K562 (cell line): ENCODE measurements around the gene EMP2. TPM values are rescaled to one million over a fixed set of nuclear protein-coding genes. Genes with fewer than 3 reads are reported as not detected.

Experiments used
- ARID2 ChIP-seq: fragments of 450-650 bp; IDR thresholded peaks from 2 replicates; pipeline ENCODE4 v1.6.1; 2017; ENCODE audit warnings: antibody characterized with exemption, mild to moderate bottlenecking
- BHLHE40 ChIP-seq: IDR thresholded peaks from 2 replicates; pipeline ENCODE4 v1.6.1; 2011; ENCODE audit warnings: low read length, improper control_type of control experiment
- CBFA2T2 ChIP-seq: fragments of 450-650 bp; conservative IDR thresholded peaks from 2 replicates; pipeline ENCODE4 v1.6.1; 2017; ENCODE audit warnings: mild to moderate bottlenecking
- FOXJ3 ChIP-seq: sonication (generic); formaldehyde crosslinking; IDR thresholded peaks from 2 replicates; pipeline ENCODE4 v1.4.0; 2020; ENCODE audit warnings: mild to moderate bottlenecking, missing genetic modification reagents
- GATA2 ChIP-seq: sonication (generic); formaldehyde crosslinking; IDR thresholded peaks from 2 replicates; pipeline ENCODE4 v1.4.0; 2020; ENCODE audit warnings: mild to moderate bottlenecking, missing genetic modification reagents
- GTF2A2 ChIP-seq: IDR thresholded peaks from 2 replicates; pipeline ENCODE4 v1.6.1; 2016; ENCODE audit warnings: mild to moderate bottlenecking, missing genetic modification characterization, missing compliant biosample characterization
- KLF16 ChIP-seq: IDR thresholded peaks from 2 replicates; pipeline ENCODE4 v1.6.1; 2016; ENCODE audit warnings: antibody characterized with exemption
- MEIS2 ChIP-seq: fragments of 450-650 bp; IDR thresholded peaks from 2 replicates; pipeline ENCODE4 v1.6.1; 2014; ENCODE audit warnings: mild to moderate bottlenecking; ENCODE audit not compliant: partially characterized antibody
- MYBL2 ChIP-seq, 2 experiments: fragments of 450-650 bp in 1 of 2; sonication (generic) in 1 of 2; formaldehyde crosslinking in 1 of 2; IDR thresholded peaks; 2 replicates each; pipeline versions ENCODE4 v1.6.1 to v1.8.1; 2017 to 2022; ENCODE audit warnings: borderline replicate concordance in 1 of 2, inconsistent platforms in 1 of 2, low read depth in 1 of 2, mild to moderate bottlenecking in 1 of 2, missing genetic modification reagents in 1 of 2, moderate library complexity in 1 of 2
- PCBP1 ChIP-seq: fragments of 200-400 bp; formaldehyde crosslinking; IDR thresholded peaks from 2 replicates; pipeline ENCODE4 v1.6.1; 2018; ENCODE audit warnings: mild to moderate bottlenecking, low read depth, low read length; ENCODE audit not compliant: poor library complexity, severe bottlenecking
- RBM14 ChIP-seq: fragments of 200-400 bp; formaldehyde crosslinking; IDR thresholded peaks from 2 replicates; pipeline ENCODE4 v1.6.1; 2018; ENCODE audit warnings: low read depth, mild to moderate bottlenecking, low read length, moderate library complexity, borderline replicate concordance; ENCODE audit not compliant: insufficient read depth
- SNIP1 ChIP-seq: fragments of 450-650 bp; IDR thresholded peaks from 2 replicates; pipeline ENCODE4 v1.7.1; 2017; ENCODE audit warnings: low read depth, mild to moderate bottlenecking
- SRSF7 ChIP-seq: fragments of 200-400 bp; formaldehyde crosslinking; optimal IDR thresholded peaks from 2 replicates; pipeline ENCODE3; 2017; ENCODE audit warnings: mild to moderate bottlenecking, low read depth, low read length
- U2AF1 ChIP-seq: fragments of 200-400 bp; formaldehyde crosslinking; optimal IDR thresholded peaks from 2 replicates; pipeline ENCODE3; 2017; ENCODE audit warnings: mild to moderate bottlenecking, low read depth, low read length, moderate library complexity
- ZBTB17 ChIP-seq: fragments of 450-650 bp; formaldehyde crosslinking; IDR thresholded peaks from 2 replicates; pipeline ENCODE4 v1.4.0; 2020; ENCODE audit warnings: mild to moderate bottlenecking
- ZNF311 ChIP-seq: fragments of 250-450 bp; sonication (Bioruptor Pico); IDR thresholded peaks from 2 replicates; pipeline ENCODE4 v1.4.0; 2020; ENCODE audit warnings: mild to moderate bottlenecking, moderate library complexity
- ZNF764 ChIP-seq: fragments of 250-450 bp; sonication (Bioruptor Pico); IDR thresholded peaks from 2 replicates; pipeline ENCODE4 v1.4.0; 2020; ENCODE audit warnings: low read depth, mild to moderate bottlenecking, moderate library complexity
- polyA plus RNA-seq, 8 experiments: library from polyadenylated mRNA; depleted of rRNA in 4 of 8; stranded (reverse) in 5 of 8; unstranded in 3 of 8; fragments of >200 nt; fragmentation: Nextera tagmentation in 2 of 8; fragmentation: Illumina TruSeq in 1 of 8; extraction: Ambion mirVana in 2 of 8; extraction: Trizol in 1 of 8; gene quantifications; 2 replicates each; pipeline versions ENCODE4 v1.2.1 to v1.2.3, GENCODE V29; 2011 to 2014; ENCODE audit warnings: inconsistent platforms in 1 of 8, missing spikeins in 1 of 8
- total RNA-seq, 7 experiments: library from RNA; depleted of rRNA in 6 of 7; stranded (reverse); fragments of >200 nt in 6 of 7; fragmentation: Illumina TruSeq in 2 of 7; extraction: Trizol in 2 of 7; gene quantifications; 2 replicates each; pipeline versions ENCODE4 v1.2.1 to v1.2.3, GENCODE V29; 2011 to 2021; ENCODE audit warnings: low replicate concordance in 1 of 7
- TF ChIP-seq, protein P1 (sequence below): sonication (generic); formaldehyde crosslinking; IDR thresholded peaks from 2 replicates; pipeline ENCODE4 v1.8.0; 2022; ENCODE audit warnings: mild to moderate bottlenecking, low read depth, missing genetic modification reagents
- TF ChIP-seq, protein P2 (sequence below), 2 experiments: IDR thresholded peaks; 2 replicates each; pipeline ENCODE4 v1.6.1; 2011; ENCODE audit warnings: borderline replicate concordance in 1 of 2, control low read depth in 1 of 2, low read depth in 1 of 2, low read length in 1 of 2, mild to moderate bottlenecking in 1 of 2, mixed read lengths in 1 of 2, moderate library complexity in 1 of 2; ENCODE audit not compliant: insufficient read depth in 1 of 2, insufficient read length in 1 of 2, poor library complexity in 1 of 2, severe bottlenecking in 1 of 2; ENCODE audit errors: extremely low read depth in 1 of 2
- TF ChIP-seq, protein P3 (sequence below): sonication (generic); formaldehyde crosslinking; IDR thresholded peaks from 2 replicates; pipeline ENCODE4 v1.9.0; 2022; ENCODE audit warnings: mild to moderate bottlenecking, missing genetic modification reagents
- TF ChIP-seq, protein P4 (sequence below): fragments of 250-450 bp; sonication (Bioruptor Pico); IDR thresholded peaks from 2 replicates; pipeline ENCODE4 v1.4.0; 2020; ENCODE audit warnings: mild to moderate bottlenecking, moderate library complexity
- TF ChIP-seq, protein P5 (sequence below), 2 experiments: fragments of 450-650 bp in 1 of 2; sonication (generic) in 1 of 2; formaldehyde crosslinking in 1 of 2; IDR thresholded peaks in 1 of 2; conservative IDR thresholded peaks in 1 of 2; 2 replicates each; pipeline versions ENCODE4 v1.6.1 to v1.8.1; 2016 to 2023; ENCODE audit warnings: mild to moderate bottlenecking in 2 of 2, moderate library complexity in 2 of 2, inconsistent platforms in 1 of 2, missing genetic modification reagents in 1 of 2

EMP2 gene
- total and polyA plus RNA-seq, 9 of the 15 experiments (the other 6 are each of a cell fraction or from before 2014, with no cell fraction given) = 0.73 to 6.2 (median 3.1) TPM

DNA sequence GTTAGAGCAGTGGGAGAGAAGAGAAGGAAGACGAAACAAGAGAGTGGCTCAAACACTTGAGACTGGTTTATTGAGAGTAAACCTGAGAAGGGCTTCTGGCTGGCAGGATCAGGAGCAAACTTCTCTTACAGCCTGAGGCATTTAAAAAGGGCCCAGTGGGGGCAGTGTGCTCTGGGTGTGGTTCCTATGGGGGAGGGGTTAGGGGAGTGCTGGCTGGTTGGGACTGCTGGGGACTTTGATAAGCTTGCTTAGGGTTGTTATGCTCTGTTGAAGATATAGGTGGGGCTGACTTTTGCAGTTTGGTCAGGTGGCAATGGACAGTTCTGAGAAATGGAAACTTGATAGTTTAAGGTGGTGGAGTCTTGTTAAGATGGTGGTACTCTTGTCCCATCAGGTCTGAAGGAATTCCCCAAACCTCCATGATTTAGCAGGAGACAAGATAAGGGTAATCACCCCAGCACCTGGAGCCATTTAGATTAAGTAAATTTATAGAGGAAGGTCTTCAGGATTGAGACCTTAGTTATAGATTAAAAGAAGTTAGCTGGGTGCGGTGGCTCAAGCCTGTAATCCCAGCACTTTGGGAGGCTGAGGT is 79.3 kb downstream of the EMP2 start (continued):
- TF ChIP-seq SNIP1 = no peak
- TF ChIP-seq FOXJ3 (CRISPR knock-in tag) = no peak
- TF ChIP-seq KLF16 = peak; percentile 57
- no peak for TF ChIP-seq ZBTB17 (CRISPR knock-in tag)
- TF ChIP-seq, protein P1, sequence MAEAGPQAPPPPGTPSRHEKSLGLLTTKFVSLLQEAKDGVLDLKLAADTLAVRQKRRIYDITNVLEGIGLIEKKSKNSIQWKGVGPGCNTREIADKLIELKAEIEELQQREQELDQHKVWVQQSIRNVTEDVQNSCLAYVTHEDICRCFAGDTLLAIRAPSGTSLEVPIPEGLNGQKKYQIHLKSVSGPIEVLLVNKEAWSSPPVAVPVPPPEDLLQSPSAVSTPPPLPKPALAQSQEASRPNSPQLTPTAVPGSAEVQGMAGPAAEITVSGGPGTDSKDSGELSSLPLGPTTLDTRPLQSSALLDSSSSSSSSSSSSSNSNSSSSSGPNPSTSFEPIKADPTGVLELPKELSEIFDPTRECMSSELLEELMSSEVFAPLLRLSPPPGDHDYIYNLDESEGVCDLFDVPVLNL (CRISPR knock-in tag) = no peak
- TF ChIP-seq PCBP1 = no peak
- TF ChIP-seq, protein P2, sequence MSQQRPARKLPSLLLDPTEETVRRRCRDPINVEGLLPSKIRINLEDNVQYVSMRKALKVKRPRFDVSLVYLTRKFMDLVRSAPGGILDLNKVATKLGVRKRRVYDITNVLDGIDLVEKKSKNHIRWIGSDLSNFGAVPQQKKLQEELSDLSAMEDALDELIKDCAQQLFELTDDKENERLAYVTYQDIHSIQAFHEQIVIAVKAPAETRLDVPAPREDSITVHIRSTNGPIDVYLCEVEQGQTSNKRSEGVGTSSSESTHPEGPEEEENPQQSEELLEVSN (IDR thresholded peaks at IDR 0.05; ENCODE audit: borderline replicate concordance in 1 of 2, extremely low read depth in 1 of 2, insufficient read depth in 1 of 2, insufficient read length in 1 of 2, low read depth in 1 of 2, low read length in 1 of 2, poor library complexity in 1 of 2, severe bottlenecking in 1 of 2) = peak in 1 of 2 experiments; percentile 16
- TF ChIP-seq CBFA2T2 = peak; percentile 94
- TF ChIP-seq, protein P3, sequence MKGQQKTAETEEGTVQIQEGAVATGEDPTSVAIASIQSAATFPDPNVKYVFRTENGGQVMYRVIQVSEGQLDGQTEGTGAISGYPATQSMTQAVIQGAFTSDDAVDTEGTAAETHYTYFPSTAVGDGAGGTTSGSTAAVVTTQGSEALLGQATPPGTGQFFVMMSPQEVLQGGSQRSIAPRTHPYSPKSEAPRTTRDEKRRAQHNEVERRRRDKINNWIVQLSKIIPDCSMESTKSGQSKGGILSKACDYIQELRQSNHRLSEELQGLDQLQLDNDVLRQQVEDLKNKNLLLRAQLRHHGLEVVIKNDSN (CRISPR knock-in tag) = no peak
- TF ChIP-seq ZNF764 (CRISPR knock-in tag) = no peak
- TF ChIP-seq U2AF1 = no peak
- TF ChIP-seq, protein P4, sequence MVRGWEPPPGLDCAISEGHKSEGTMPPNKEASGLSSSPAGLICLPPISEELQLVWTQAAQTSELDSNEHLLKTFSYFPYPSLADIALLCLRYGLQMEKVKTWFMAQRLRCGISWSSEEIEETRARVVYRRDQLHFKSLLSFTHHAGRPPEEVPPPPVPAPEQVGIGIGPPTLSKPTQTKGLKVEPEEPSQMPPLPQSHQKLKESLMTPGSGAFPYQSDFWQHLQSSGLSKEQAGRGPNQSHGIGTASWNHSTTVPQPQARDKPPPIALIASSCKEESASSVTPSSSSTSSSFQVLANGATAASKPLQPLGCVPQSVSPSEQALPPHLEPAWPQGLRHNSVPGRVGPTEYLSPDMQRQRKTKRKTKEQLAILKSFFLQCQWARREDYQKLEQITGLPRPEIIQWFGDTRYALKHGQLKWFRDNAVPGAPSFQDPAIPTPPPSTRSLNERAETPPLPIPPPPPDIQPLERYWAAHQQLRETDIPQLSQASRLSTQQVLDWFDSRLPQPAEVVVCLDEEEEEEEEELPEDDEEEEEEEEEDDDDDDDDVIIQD (CRISPR knock-in tag) = no peak
- no peak for TF ChIP-seq SRSF7
- TF ChIP-seq RBM14 = no peak
- no peak for TF ChIP-seq GTF2A2 (tag)
- 0 out of 2 replicates have a peak, but pooled peaks have one; percentile 35 for TF ChIP-seq MYBL2 (IDR thresholded peaks at IDR 0.05; ENCODE audit: low read depth)
- no peak for TF ChIP-seq MYBL2 (CRISPR knock-in tag; IDR thresholded peaks at IDR 0.05; ENCODE audit: borderline replicate concordance)
- TF ChIP-seq ZNF311 (CRISPR knock-in tag) = peak; percentile 76
- TF ChIP-seq MEIS2 = peak; percentile 19
- TF ChIP-seq GATA2 (CRISPR knock-in tag) = no peak
- no peak for TF ChIP-seq BHLHE40
- no peak for TF ChIP-seq ARID2
- TF ChIP-seq, protein P5, sequence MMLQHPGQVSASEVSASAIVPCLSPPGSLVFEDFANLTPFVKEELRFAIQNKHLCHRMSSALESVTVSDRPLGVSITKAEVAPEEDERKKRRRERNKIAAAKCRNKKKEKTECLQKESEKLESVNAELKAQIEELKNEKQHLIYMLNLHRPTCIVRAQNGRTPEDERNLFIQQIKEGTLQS (IDR thresholded peaks at IDR 0.05) = no peak
- TF ChIP-seq, protein P5 (CRISPR knock-in tag; conservative IDR thresholded peaks at IDR 0.05) = no peak
